ENCODE data around the gene MEIS2. TPM values are rescaled to one million over a fixed set of nuclear protein-coding genes. Genes with fewer than 3 reads are reported as not detected.

Gene MEIS2
- total RNA-seq, 6 donors from 2014 or later, result 13.7 to 53.4 (median 21.4) TPM

DNA sequence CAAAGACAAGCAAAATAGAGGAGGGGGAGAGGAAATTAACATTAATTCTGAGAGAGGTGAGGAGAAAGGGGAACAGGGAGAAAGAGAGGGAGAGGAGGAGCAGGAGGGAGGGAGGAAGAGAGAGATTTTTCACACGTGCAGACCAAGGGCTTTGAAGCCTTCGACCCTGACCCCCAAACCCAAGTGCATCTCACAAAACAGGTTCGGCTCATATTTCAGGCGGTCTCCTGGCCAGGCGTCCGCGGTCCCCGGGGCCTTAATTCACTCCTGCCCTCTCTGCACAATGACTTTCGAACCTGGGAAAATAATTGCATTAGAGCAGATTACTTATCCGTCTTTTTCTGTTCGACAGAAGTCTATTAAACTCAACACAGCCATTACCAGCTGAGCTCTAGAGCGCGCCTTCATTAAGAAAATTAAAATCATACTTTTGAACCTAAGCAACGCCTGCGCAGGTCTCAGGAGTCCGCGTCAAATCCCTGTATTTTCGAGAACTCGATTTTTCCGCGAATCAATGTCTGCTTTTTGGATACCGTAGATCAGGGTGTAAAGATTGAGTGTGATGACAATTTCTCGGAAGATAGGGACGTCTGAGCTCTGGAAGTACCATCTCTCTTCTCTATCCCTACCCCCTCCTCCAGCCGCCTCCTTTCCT, 220.7 kb downstream of the MEIS2 start:
- H3K4me1 ChIP-seq, result peaks cover 0 to 35% (median 23%) of the 10 kb centered on the region in 4 donors
- peak in 1 of 2 donors; percentile 15 for DNase-seq
- no peak overlapping the region for H3K4me3 ChIP-seq
- no peaks in the 10 kb centered on the region for H3K36me3 ChIP-seq
- no peaks in the 10 kb centered on the region for H3K9me3 ChIP-seq
- TF ChIP-seq, protein P1, sequence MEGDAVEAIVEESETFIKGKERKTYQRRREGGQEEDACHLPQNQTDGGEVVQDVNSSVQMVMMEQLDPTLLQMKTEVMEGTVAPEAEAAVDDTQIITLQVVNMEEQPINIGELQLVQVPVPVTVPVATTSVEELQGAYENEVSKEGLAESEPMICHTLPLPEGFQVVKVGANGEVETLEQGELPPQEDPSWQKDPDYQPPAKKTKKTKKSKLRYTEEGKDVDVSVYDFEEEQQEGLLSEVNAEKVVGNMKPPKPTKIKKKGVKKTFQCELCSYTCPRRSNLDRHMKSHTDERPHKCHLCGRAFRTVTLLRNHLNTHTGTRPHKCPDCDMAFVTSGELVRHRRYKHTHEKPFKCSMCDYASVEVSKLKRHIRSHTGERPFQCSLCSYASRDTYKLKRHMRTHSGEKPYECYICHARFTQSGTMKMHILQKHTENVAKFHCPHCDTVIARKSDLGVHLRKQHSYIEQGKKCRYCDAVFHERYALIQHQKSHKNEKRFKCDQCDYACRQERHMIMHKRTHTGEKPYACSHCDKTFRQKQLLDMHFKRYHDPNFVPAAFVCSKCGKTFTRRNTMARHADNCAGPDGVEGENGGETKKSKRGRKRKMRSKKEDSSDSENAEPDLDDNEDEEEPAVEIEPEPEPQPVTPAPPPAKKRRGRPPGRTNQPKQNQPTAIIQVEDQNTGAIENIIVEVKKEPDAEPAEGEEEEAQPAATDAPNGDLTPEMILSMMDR (IDR thresholded peaks at IDR 0.05), result no peak
- no peak for TF ChIP-seq POLR2AphosphoS5 (IDR thresholded peaks at IDR 0.05)
- TF ChIP-seq EP300 (IDR thresholded peaks at IDR 0.05), result no peak
- TF ChIP-seq POLR2A (IDR thresholded peaks at IDR 0.05), result no peak
- H3K27me3 ChIP-seq, result peaks cover 2 to 42% (median 22%) of the 10 kb centered on the region in 4 donors
- WGBS, 2 donors, result 39 to 51% methylated on average over 25 of the region's 25 CpGs
- no peak overlapping the region for H3K27ac ChIP-seq
- no peak for ATAC-seq (ENCODE audit: low FRiP score in 2 of 2)

DNA sequence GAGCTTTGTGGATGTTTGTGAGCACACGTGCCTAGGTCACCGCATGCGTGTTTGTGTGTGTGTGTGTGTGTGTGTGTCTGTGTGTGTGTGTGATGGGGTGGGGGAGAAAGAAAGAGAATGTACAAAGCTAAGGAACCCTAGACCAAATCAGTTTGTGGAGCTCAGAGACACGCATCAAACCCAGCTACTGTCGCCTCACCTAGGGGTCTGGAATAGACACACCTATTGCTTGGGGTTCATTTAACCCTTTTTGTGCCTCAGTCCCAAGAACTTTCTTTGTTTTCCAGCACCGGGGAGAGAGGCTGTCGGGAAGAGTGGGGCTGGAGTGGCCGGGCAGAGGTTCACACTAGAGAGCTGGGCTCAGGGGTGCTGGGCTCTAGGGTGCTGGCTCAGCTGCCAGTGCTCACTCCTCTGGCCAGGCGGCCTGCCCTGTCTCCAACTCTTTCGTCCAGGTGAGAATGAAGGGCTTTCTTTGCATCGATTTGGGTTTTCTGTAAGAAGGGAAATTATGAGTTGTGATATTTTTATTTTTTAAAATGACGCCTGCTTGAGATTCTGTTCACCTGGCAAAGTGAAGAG, 221.6 kb downstream of the MEIS2 start:
- DNase-seq (no peak), ATAC-seq (ENCODE audit: low FRiP score in 2 of 2) (peak in 1 of 2 donors; percentile 8)
- no peak overlapping the region for H3K27ac ChIP-seq
- peaks cover 0 to 32% (median 20%) of the 10 kb centered on the region in 4 donors for H3K4me1 ChIP-seq
- 40 to 43% methylated on average over 12 of the region's 12 CpGs for WGBS, 2 donors
- no peaks in the 10 kb centered on the region for H3K9me3 ChIP-seq
- no peaks in the 10 kb centered on the region for H3K36me3 ChIP-seq
- TF ChIP-seq, protein P1 (IDR thresholded peaks at IDR 0.05), result no peak
- TF ChIP-seq POLR2A (IDR thresholded peaks at IDR 0.05) (no peak), EP300 (IDR thresholded peaks at IDR 0.05) (no peak), POLR2AphosphoS5 (IDR thresholded peaks at IDR 0.05) (no peak)
- H3K27me3 ChIP-seq, result peaks cover 2 to 42% (median 21%) of the 10 kb centered on the region in 4 donors
- no peak overlapping the region for H3K4me3 ChIP-seq

DNA sequence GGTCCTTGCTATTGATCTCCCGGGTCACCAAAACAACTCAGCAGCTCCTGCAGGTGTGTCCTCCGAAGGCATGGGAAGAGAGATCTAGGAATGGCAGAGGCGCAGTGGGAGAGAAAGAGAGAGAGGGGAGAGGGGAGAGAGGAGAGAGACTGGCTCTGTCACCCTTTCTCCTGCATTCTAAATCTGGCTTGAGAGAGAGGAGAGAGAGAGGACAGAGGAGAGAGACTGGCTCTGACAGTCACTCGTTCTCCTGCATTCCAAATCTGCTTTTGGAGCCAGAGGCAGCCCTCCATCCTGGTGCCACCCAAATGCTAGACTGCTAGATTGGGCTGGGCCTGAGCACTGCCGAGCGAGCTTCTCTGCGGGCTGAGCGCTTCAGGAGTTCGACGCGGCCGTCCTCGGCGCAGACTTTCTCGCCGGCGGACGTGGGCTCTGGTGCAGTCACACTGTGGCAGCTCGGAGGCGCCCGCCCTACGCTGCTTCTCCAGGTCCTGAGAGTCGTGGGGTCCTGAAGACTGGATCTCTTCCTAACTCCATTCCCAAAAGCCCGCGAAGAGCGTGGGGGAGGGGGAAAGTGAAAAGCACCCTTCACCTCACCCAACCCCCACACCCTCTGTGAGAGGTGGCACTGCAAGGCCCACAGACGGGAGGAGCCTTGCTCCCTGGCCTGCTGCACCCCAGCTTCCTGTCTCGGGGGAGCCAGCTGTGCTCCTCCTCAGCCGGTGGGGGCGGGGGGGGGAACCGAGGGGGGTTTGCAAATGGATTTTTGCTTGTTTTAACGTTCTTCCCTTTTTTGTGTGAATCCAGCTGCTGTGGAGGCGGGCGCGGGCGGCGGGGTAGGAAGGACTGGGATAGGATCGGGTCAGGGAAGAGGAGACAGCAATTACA, 222.3 kb downstream of the MEIS2 start:
- DNase-seq (peak; percentile 19 to 79), ATAC-seq (ENCODE audit: low FRiP score in 2 of 2) (peak; percentile 31 to 68)
- Histone ChIP-seq H3K36me3 (no peaks in the 10 kb centered on the region), H3K4me3 (peak overlapping the region in 1 of 4 donors; percentile 13), H3K4me1 (peaks cover 0 to 25% (median 14%) of the 10 kb centered on the region in 4 donors), H3K9me3 (no peaks in the 10 kb centered on the region), H3K27me3 (peaks cover 2 to 37% (median 20%) of the 10 kb centered on the region in 4 donors), H3K27ac (no peak overlapping the region)
- 25 to 34% methylated on average over 15 to 36 of the region's 38 CpGs for WGBS, 2 donors
- TF ChIP-seq POLR2AphosphoS5 (IDR thresholded peaks at IDR 0.05) (no peak), EP300 (IDR thresholded peaks at IDR 0.05) (no peak), POLR2A (IDR thresholded peaks at IDR 0.05) (no peak)
- TF ChIP-seq, protein P1 (IDR thresholded peaks at IDR 0.05), result no peak

DNA sequence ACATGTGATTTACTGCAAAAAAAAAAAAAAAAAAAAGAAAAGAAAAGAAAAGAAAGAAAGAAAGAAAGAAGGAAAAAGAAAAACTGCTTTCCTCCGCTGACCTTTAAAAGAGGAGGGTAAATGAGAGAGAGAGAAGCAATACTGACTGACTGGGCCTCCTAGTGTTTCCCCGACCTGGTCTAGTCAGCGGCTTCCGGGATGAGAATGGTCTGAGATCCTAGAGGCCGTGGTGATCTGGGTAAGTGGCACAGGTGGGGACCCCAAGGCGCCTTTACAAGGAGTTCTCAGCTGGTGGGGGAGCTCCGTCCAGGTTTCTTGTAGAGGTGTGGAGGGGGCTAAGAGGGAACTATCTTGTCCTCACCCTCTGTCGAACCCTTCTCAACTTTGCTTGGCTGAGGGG, 223.1 kb downstream of the MEIS2 start:
- DNase-seq (no peak), ATAC-seq (ENCODE audit: low FRiP score in 2 of 2) (peak in 1 of 2 donors; percentile 38)
- Histone ChIP-seq H3K36me3 (no peaks in the 10 kb centered on the region), H3K27ac (no peak overlapping the region), H3K27me3 (peaks cover 2 to 31% (median 17%) of the 10 kb centered on the region in 4 donors), H3K4me3 (no peak overlapping the region), H3K4me1 (peaks cover 0 to 17% (median 11%) of the 10 kb centered on the region in 4 donors), H3K9me3 (no peaks in the 10 kb centered on the region)
- 49 to 63% methylated on average over 8 of the region's 8 CpGs for WGBS, 2 donors
- TF ChIP-seq POLR2AphosphoS5 (IDR thresholded peaks at IDR 0.05), result no peak
- TF ChIP-seq, protein P1 (IDR thresholded peaks at IDR 0.05), result no peak
- no peak for TF ChIP-seq POLR2A (IDR thresholded peaks at IDR 0.05)
- TF ChIP-seq EP300 (IDR thresholded peaks at IDR 0.05), result no peak
